HepG2 (cell line): Measurements from ENCODE around the gene TUBB4A. TPM values are rescaled to one million over a fixed set of nuclear protein-coding genes. Genes with fewer than 3 reads are reported as not detected.

Source experiments
- ASH2L ChIP-seq: fragments of 300-600, 200-600 bp; sonication (generic); IDR thresholded peaks from 2 replicates; pipeline ENCODE4 v1.7.0; 2017; ENCODE audit warnings: low read depth, mild to moderate bottlenecking, moderate library complexity, mixed read lengths, low read length; ENCODE audit not compliant: insufficient read length
- ETV5 ChIP-seq: IDR thresholded peaks from 2 replicates; pipeline ENCODE4 v1.6.1; 2018; ENCODE audit warnings: missing biosample characterization, missing genetic modification reagents, inconsistent platforms, borderline replicate concordance
- GABPB1 ChIP-seq: IDR thresholded peaks from 2 replicates; pipeline ENCODE4 v1.6.1; 2016; ENCODE audit warnings: mild to moderate bottlenecking, missing genetic modification reagents, moderate library complexity, missing compliant biosample characterization
- LCORL ChIP-seq, 2 experiments: fragments of 450-650 bp in 1 of 2; sonication (generic) in 1 of 2; formaldehyde crosslinking in 1 of 2; IDR thresholded peaks; 2 replicates each; pipeline versions ENCODE4 v1.5.0 to v1.6.1; 2017 to 2020; ENCODE audit warnings: antibody characterized with exemption in 1 of 2, missing genetic modification reagents in 1 of 2
- MIER2 ChIP-seq: IDR thresholded peaks from 2 replicates; pipeline ENCODE4 v1.6.1; 2016; ENCODE audit warnings: missing biosample characterization, missing genetic modification reagents
- POLR2A ChIP-seq, 2 experiments: IDR thresholded peaks; 2 replicates each; pipeline ENCODE4 v1.6.1; 2011; ENCODE audit warnings: low read depth in 2 of 2, low read length in 2 of 2, mild to moderate bottlenecking in 1 of 2, moderate library complexity in 1 of 2; ENCODE audit not compliant: insufficient read depth in 1 of 2
- RBM39 ChIP-seq: fragments of 200-400 bp; formaldehyde crosslinking; IDR thresholded peaks from one replicate; pipeline ENCODE4 v1.6.1; 2018; ENCODE audit warnings: antibody characterized with exemption, mild to moderate bottlenecking, low read depth, low read length; ENCODE audit not compliant: poor library complexity, severe bottlenecking
- SOX13 ChIP-seq, 3 experiments: fragments of 450-650 bp in 1 of 3; sonication (generic) in 1 of 3; formaldehyde crosslinking in 1 of 3; IDR thresholded peaks in 2 of 3; conservative IDR thresholded peaks in 1 of 3; 2 replicates each; pipeline versions ENCODE4 v1.5.0 to v1.6.1; 2016 to 2020; ENCODE audit warnings: antibody characterized with exemption in 1 of 3, mild to moderate bottlenecking in 1 of 3, missing compliant biosample characterization in 1 of 3, missing genetic modification reagents in 1 of 3, moderate library complexity in 1 of 3
- SP140L ChIP-seq: sonication (generic); formaldehyde crosslinking; IDR thresholded peaks from 2 replicates; pipeline ENCODE4 v1.4.0; 2020; ENCODE audit warnings: missing genetic modification reagents, borderline replicate concordance
- TBX2 ChIP-seq: sonication (generic); formaldehyde crosslinking; IDR thresholded peaks from 2 replicates; pipeline ENCODE4 v1.5.0; 2020; ENCODE audit warnings: missing genetic modification reagents, mild to moderate bottlenecking, borderline replicate concordance
- TSC22D2 ChIP-seq: sonication (generic); formaldehyde crosslinking; IDR thresholded peaks from 2 replicates; pipeline ENCODE4 v1.5.1; 2020; ENCODE audit warnings: missing genetic modification reagents, mild to moderate bottlenecking, borderline replicate concordance
- U2AF1 ChIP-seq: fragments of 200-400 bp; formaldehyde crosslinking; optimal IDR thresholded peaks from 2 replicates; pipeline ENCODE3; 2017; ENCODE audit warnings: mild to moderate bottlenecking, low read depth, low read length
- YY1 ChIP-seq: IDR thresholded peaks from 2 replicates; pipeline ENCODE4 v1.6.1; 2011; ENCODE audit warnings: low read length, low read depth, moderate library complexity, mild to moderate bottlenecking; ENCODE audit not compliant: insufficient read depth, insufficient replicate concordance
- ZBTB7A ChIP-seq: sonication (generic); formaldehyde crosslinking; IDR thresholded peaks from 2 replicates; pipeline ENCODE4 v1.8.0; 2022; ENCODE audit warnings: mild to moderate bottlenecking, missing genetic modification reagents
- ZFP36 ChIP-seq: fragments of 150-350 bp; IDR thresholded peaks from 2 replicates; pipeline ENCODE4 v1.6.1; 2018; ENCODE audit warnings: borderline replicate concordance, low read length, low read depth; ENCODE audit not compliant: partially characterized antibody
- ZIK1 ChIP-seq: sonication (generic); formaldehyde crosslinking; IDR thresholded peaks from 2 replicates; pipeline ENCODE4 v1.5.0; 2020; ENCODE audit warnings: mild to moderate bottlenecking, low read depth, missing genetic modification reagents, borderline replicate concordance
- ZNF225 ChIP-seq: sonication (generic); formaldehyde crosslinking; IDR thresholded peaks from 2 replicates; pipeline ENCODE4 v1.4.0; 2020; ENCODE audit warnings: mild to moderate bottlenecking, missing genetic modification reagents
- ZNF367 ChIP-seq: sonication (generic); formaldehyde crosslinking; IDR thresholded peaks from 2 replicates; pipeline ENCODE4 v1.4.0; 2020; ENCODE audit warnings: missing genetic modification reagents, borderline replicate concordance
- ZNF572 ChIP-seq: sonication (generic); formaldehyde crosslinking; IDR thresholded peaks from 2 replicates; pipeline ENCODE4 v1.5.1; 2020; ENCODE audit warnings: mild to moderate bottlenecking, missing genetic modification reagents
- ZNF781 ChIP-seq: sonication (generic); formaldehyde crosslinking; IDR thresholded peaks from 2 replicates; pipeline ENCODE4 v1.5.1; 2020; ENCODE audit warnings: borderline replicate concordance, mild to moderate bottlenecking, missing genetic modification reagents; ENCODE audit errors: not compliant biosample characterization
- polyA plus RNA-seq, 8 experiments: library from polyadenylated mRNA; depleted of rRNA in 3 of 8; stranded (reverse) in 7 of 8; unstranded in 1 of 8; fragments of >200 nt; fragmentation: Illumina TruSeq in 4 of 8; extraction: Trizol in 4 of 8; gene quantifications; 2 replicates each; pipeline versions ENCODE4 v1.2.1 to v1.2.3, GENCODE V29; 2011 to 2016; ENCODE audit warnings: low read depth in 4 of 8, missing spikeins in 1 of 8, mixed read lengths in 1 of 8; ENCODE audit not compliant: insufficient read depth in 1 of 8
- total RNA-seq, 5 experiments: library from RNA; depleted of rRNA; stranded (reverse); fragments of >200 nt; fragmentation: Illumina TruSeq; extraction: Trizol; gene quantifications; 2 replicates each; pipeline ENCODE4 v1.2.3, GENCODE V29; 2016; ENCODE audit warnings: low read depth in 1 of 5
- TF ChIP-seq, protein P1 (sequence below): sonication (generic); formaldehyde crosslinking; IDR thresholded peaks from 2 replicates; pipeline ENCODE4 v1.8.1; 2023; ENCODE audit warnings: mild to moderate bottlenecking, missing genetic modification reagents, borderline replicate concordance
- TF ChIP-seq, protein P2 (sequence below), 2 experiments: sonication (generic) in 1 of 2; formaldehyde crosslinking in 1 of 2; IDR thresholded peaks; 2 replicates each; pipeline versions ENCODE4 v1.4.0 to v1.6.1; 2018 to 2020; ENCODE audit warnings: missing genetic modification reagents in 2 of 2, borderline replicate concordance in 1 of 2, low read depth in 1 of 2, mild to moderate bottlenecking in 1 of 2, missing biosample characterization in 1 of 2
- TF ChIP-seq, protein P3 (sequence below): IDR thresholded peaks from 2 replicates; pipeline ENCODE4 v1.6.1; 2016; ENCODE audit warnings: low read depth, borderline replicate concordance

Gene TUBB4A
- total and polyA plus RNA-seq, 2 of the 13 experiments (the other 11 are each of a cell fraction or from before 2014, with no cell fraction given) = not detected

DNA sequence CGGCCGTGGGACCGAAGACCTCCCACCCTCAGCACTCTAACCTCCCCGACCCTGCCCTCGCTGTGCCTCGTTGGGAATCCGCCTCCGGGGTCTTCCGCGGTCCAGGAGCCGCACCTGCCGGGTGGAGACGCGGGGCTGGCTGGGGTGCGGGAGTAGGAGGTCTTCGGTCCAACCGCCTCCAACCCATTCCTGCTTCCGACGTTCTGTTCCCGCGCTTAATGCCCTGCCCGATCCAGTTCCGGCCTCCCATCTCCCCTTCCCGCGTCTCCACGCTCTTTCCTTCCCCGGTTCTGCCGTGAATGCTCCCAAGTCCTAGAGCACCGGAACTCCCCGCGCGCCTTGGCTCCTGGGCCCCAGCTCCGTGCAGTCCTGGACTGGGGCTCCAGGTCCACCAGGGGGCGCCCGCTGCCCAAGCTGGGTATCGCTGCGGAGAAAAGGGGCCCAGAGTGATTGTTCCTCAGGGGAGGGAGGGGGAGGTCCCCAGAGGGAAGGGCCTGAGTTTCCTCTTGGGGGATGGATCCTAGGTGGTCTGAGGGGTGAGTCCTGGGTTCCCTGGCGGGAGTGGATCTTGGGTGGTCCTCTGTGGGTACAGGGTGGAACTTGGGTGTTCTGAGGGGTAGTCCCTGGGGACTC is 14.7 kb upstream of the TUBB4A start (continued):
- 0 out of 2 replicates have a peak, but pooled peaks have one; percentile 29 for TF ChIP-seq ZNF367 (CRISPR knock-in tag)
- 0 out of 2 replicates have a peak, but pooled peaks have one; percentile 14 for TF ChIP-seq ZBTB7A
- TF ChIP-seq ZNF225 (CRISPR knock-in tag) = 0 out of 2 replicates have a peak, but pooled peaks have one; percentile 21
- TF ChIP-seq, protein P1, sequence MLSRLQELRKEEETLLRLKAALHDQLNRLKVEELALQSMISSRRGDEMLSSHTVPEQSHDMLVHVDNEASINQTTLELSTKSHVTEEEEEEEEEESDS (CRISPR knock-in tag) = no peak
- peak; percentile 81 for TF ChIP-seq GABPB1
- TF ChIP-seq, protein P2, sequence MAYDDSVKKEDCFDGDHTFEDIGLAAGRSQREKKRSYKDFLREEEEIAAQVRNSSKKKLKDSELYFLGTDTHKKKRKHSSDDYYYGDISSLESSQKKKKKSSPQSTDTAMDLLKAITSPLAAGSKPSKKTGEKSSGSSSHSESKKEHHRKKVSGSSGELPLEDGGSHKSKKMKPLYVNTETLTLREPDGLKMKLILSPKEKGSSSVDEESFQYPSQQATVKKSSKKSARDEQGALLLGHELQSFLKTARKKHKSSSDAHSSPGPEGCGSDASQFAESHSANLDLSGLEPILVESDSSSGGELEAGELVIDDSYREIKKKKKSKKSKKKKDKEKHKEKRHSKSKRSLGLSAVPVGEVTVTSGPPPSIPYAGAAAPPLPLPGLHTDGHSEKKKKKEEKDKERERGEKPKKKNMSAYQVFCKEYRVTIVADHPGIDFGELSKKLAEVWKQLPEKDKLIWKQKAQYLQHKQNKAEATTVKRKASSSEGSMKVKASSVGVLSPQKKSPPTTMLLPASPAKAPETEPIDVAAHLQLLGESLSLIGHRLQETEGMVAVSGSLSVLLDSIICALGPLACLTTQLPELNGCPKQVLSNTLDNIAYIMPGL (CRISPR knock-in tag; IDR thresholded peaks at IDR 0.05; ENCODE audit: borderline replicate concordance in 1 of 2, low read depth in 1 of 2) = peak; percentile 87 to 90
- TF ChIP-seq ZIK1 (CRISPR knock-in tag) = no peak
- TF ChIP-seq YY1 = peak; percentile 53
- TF ChIP-seq MIER2 = 0 out of 2 replicates have a peak, but pooled peaks have one; percentile 45
- TF ChIP-seq ZNF781 (CRISPR knock-in tag) = peak; percentile 39
- TF ChIP-seq ASH2L = no peak
- TF ChIP-seq RBM39 = peak; percentile 74
- TF ChIP-seq SP140L (CRISPR knock-in tag) = no peak
- TF ChIP-seq POLR2A (IDR thresholded peaks at IDR 0.05; ENCODE audit: insufficient read depth in 1 of 2, low read depth in 2 of 2, low read length in 2 of 2) = no peak
- TF ChIP-seq TBX2 (CRISPR knock-in tag) = peak; percentile 39; the same call in 1 of the 2 replicates
- TF ChIP-seq, protein P3, sequence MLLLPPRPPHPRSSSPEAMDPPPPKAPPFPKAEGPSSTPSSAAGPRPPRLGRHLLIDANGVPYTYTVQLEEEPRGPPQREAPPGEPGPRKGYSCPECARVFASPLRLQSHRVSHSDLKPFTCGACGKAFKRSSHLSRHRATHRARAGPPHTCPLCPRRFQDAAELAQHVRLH (CRISPR knock-in tag) = 0 out of 2 replicates have a peak, but pooled peaks have one; percentile 14
- TF ChIP-seq ETV5 (CRISPR knock-in tag) = peak; percentile 75; the same call in 1 of the 2 replicates
- TF ChIP-seq ZFP36 = no peak
- TF ChIP-seq SOX13 (IDR thresholded peaks at IDR 0.05) = no peak
- peak in 1 of 2 experiments; percentile 11; a peak in 1 of 4 replicates for TF ChIP-seq SOX13 (CRISPR knock-in tag; conservative IDR thresholded peaks at IDR 0.05 in 1 of 2, IDR thresholded peaks at IDR 0.05 in 1 of 2)
- no peak for TF ChIP-seq U2AF1
- TF ChIP-seq TSC22D2 (CRISPR knock-in tag) = peak; percentile 75; the same call in 1 of the 2 replicates
- TF ChIP-seq ZNF572 = 0 out of 2 replicates have a peak, but pooled peaks have one; percentile 31
- TF ChIP-seq LCORL (IDR thresholded peaks at IDR 0.05) = no peak
- TF ChIP-seq LCORL (CRISPR knock-in tag; IDR thresholded peaks at IDR 0.05) = no peak
